ENCODE data around the gene TMEM179.

DNA sequence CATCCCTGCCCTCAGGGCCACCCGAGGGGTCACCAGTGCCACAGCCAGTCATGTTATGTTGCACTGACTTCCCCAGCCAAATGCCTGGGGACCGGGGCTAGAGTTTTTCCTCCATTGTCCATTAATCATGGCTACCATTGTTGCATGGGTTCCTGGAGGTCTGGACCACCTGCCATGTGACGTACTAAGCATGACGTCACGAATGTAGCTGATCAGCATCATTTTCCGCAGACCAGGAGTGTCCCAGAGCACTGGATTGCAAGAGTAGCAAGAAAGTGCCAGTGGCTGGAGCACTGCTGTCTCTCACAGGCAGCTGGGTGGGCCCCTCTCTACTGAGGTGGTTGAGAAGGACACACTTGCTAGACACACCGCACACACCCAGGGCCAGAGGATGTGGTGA lies 31.9 kb downstream of the TMEM179 start:
- no peak for TF ChIP-seq EZH2 (IDR thresholded peaks at IDR 0.05; ENCODE audit: borderline replicate concordance, low read depth, low read length, severe bottlenecking)
- TF ChIP-seq, protein P1, sequence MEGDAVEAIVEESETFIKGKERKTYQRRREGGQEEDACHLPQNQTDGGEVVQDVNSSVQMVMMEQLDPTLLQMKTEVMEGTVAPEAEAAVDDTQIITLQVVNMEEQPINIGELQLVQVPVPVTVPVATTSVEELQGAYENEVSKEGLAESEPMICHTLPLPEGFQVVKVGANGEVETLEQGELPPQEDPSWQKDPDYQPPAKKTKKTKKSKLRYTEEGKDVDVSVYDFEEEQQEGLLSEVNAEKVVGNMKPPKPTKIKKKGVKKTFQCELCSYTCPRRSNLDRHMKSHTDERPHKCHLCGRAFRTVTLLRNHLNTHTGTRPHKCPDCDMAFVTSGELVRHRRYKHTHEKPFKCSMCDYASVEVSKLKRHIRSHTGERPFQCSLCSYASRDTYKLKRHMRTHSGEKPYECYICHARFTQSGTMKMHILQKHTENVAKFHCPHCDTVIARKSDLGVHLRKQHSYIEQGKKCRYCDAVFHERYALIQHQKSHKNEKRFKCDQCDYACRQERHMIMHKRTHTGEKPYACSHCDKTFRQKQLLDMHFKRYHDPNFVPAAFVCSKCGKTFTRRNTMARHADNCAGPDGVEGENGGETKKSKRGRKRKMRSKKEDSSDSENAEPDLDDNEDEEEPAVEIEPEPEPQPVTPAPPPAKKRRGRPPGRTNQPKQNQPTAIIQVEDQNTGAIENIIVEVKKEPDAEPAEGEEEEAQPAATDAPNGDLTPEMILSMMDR (IDR thresholded peaks at IDR 0.05; ENCODE audit: borderline replicate concordance, extremely low read depth, low read length, poor library complexity, severe bottlenecking) = no peak

Measured in DND-41 (cell line).